DMS53 (cell line): ENCODE results near the gene COL23A1.

Source experiments
- DNase-seq: peaks from one replicate; lab custom pipeline; 2025; lab: John Stamatoyannopoulos, UW

The COL23A1 gene

GRCh38 chr5:178191661-178192060 is 398.5 kb downstream of the COL23A1 start:
- DNase-seq = no peak

- no peak for DNase-seq
Measured at GRCh38 chr5:178189433-178189832, 400.8 kb downstream of the COL23A1 start.
